Measurements from ENCODE around the gene ARMC9.

ARMC9 gene

GRCh38 chr2:231411831-231412617 lies 213.6 kb downstream of the ARMC9 start:
- DNase-seq (ENCODE audit: low read depth in 1 of 2, low spot score in 1 of 2): peak in 1 of 2 donors; percentile 62

- no peak for DNase-seq (ENCODE audit: low read depth in 1 of 2, low spot score in 1 of 2)
Measured at GRCh38 chr2:231412618-231412963, 214.2 kb downstream of the ARMC9 start.

- no peak for DNase-seq (ENCODE audit: low read depth in 1 of 2, low spot score in 1 of 2)
Measured at GRCh38 chr2:231413456-231413855, 215.0 kb downstream of the ARMC9 start.

DNA sequence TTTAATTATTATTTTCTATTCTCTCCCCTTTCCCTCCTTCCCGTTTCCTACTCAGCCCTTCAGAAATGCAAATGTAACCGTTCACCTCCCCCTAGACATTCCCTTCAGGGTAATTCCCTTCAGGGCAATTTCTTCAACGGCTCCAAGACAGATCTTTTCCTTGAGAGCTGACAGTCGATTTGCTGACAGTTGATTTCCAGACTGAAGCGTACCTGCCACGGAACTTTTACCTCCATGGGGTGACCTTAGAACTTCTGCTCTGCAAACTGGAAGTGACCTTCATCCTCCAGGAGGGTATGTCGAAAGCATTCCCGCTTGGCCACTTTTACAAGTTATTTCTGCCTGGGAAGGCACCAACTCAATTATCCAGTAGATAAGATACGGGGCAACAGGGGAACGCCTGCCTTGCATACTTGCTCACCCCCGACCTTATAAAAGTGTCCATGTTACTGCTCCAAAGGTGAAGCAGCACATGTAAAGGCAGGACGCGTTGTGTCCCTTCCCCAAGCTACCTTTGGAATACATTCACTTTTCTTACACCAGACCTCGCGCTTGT lies 215.6 kb downstream of the ARMC9 start:
- DNase-seq (ENCODE audit: low read depth in 1 of 2, low spot score in 1 of 2): no peak

- DNase-seq (ENCODE audit: low read depth in 1 of 2, low spot score in 1 of 2): no peak
Measured at GRCh38 chr2:231415029-231415428, 216.6 kb downstream of the ARMC9 start.

- DNase-seq (ENCODE audit: low read depth in 1 of 2, low spot score in 1 of 2): no peak
Measured at GRCh38 chr2:231418820-231419640, 220.6 kb downstream of the ARMC9 start.

DNA sequence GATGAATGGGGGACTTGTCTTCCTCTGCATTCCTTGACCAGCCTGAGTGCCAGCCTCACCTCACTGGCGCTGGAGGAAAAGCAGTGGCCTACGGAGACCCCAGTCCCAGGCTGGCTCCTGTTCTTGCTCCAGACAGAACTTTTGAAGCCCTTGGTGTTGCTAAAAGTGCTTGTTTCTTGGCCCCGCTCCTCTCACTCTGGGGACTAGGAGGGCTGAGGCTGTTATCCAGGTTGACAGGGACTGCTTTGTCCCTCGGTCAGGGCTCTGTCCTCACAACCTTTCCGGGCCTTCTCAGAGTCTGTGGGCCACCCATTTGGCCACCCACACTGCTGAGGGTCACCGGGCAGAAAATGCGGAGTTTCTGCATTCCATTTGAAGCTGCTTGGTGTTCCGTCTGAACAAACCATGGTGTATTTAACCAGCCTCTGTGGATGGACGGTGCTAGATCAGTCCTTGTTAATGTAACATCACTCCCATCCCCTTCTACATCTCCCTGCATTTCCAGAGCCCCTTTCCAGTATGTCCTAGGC lies 222.7 kb downstream of the ARMC9 start:
- DNase-seq (ENCODE audit: low read depth in 1 of 2, low spot score in 1 of 2): no peak

- DNase-seq (ENCODE audit: low read depth in 1 of 2, low spot score in 1 of 2): no peak
Measured at GRCh38 chr2:231422056-231422455, 223.6 kb downstream of the ARMC9 start.

GRCh38 chr2:231423176-231423575 lies 224.7 kb downstream of the ARMC9 start:
- no peak for DNase-seq (ENCODE audit: low read depth in 1 of 2, low spot score in 1 of 2)
